Naive thymus-derived CD4-positive, alpha-beta T cell (primary cell): Measurements from ENCODE around the gene HOXD8. TPM values are rescaled to one million over a fixed set of nuclear protein-coding genes. Genes with fewer than 3 reads are reported as not detected.

Source experiments
- ATAC-seq: fragments of 150-1000 bp; cut with Tn5 transposase; 2 replicates; pipeline ENCODE4 v1.10.0; 2021; ENCODE audit warnings: mild to moderate bottlenecking, moderate library complexity
- CTCF ChIA-PET: fragments of 350-600 bp; sonication (Branson Sonifier 250); formaldehyde crosslinking; loops from one replicate; lab custom pipeline; 2021; ENCODE audit warnings: antibody characterized with exemption; lab: Charles Lee
- POLR2A ChIA-PET: fragments of 350-600 bp; sonication (Branson Sonifier 250); formaldehyde crosslinking; loops from one replicate; lab custom pipeline; 2021; ENCODE audit warnings: antibody characterized with exemption, inconsistent platforms; lab: Charles Lee
- DNase-seq, 9 donors: peaks; one replicate each; pipeline versions ENCODE4 v3.0.0 to v3.0.0-alpha.2; 2020 to 2022; ENCODE audit warnings: mixed read lengths in 1 of 9
- H3K27ac ChIP-seq: one replicate; pipeline ENCODE4 v1.7.0; 2013; ENCODE audit warnings: mild to moderate bottlenecking, low read depth, low read length, moderate library complexity
- H3K27me3 ChIP-seq, 2 donors: one replicate each; pipeline ENCODE4 v1.7.0; 2013; ENCODE audit warnings: low read length in 2 of 2, mild to moderate bottlenecking in 2 of 2, moderate library complexity in 2 of 2; ENCODE audit not compliant: control insufficient read depth in 2 of 2, insufficient read depth in 2 of 2
- H3K36me3 ChIP-seq, 3 experiments: 1 replicate in 2 of 3; 2 replicates in 1 of 3; pipeline ENCODE4 v1.7.0; 2013; ENCODE audit warnings: low read length in 3 of 3, mild to moderate bottlenecking in 3 of 3, moderate library complexity in 1 of 3; ENCODE audit not compliant: insufficient read depth in 3 of 3, control insufficient read depth in 2 of 3
- H3K4me1 ChIP-seq, 2 donors: one replicate each; pipeline ENCODE4 v1.7.0; 2013; ENCODE audit warnings: low read length in 2 of 2, mild to moderate bottlenecking in 2 of 2, moderate library complexity in 1 of 2; ENCODE audit not compliant: control insufficient read depth in 2 of 2, insufficient read depth in 2 of 2
- H3K4me3 ChIP-seq: 2 replicates; pipeline ENCODE4 v1.7.0; 2013; ENCODE audit warnings: mild to moderate bottlenecking, low read length
- H3K9me3 ChIP-seq, 3 experiments: 1 replicate in 2 of 3; 2 replicates in 1 of 3; pipeline ENCODE4 v1.7.0; 2013; ENCODE audit warnings: low read length in 3 of 3; ENCODE audit not compliant: control insufficient read depth in 2 of 3
- H3K27ac Mint-ChIP-seq, 9 donors: one replicate each; pipeline ENCODE4 v1.8.0; 2020 to 2022; ENCODE audit warnings: mixed read lengths in 9 of 9, mild to moderate bottlenecking in 8 of 9, moderate library complexity in 5 of 9, inconsistent platforms in 2 of 9
- H3K27me3 Mint-ChIP-seq, 5 donors: one replicate each; pipeline ENCODE4 v1.8.0; 2021 to 2022; ENCODE audit warnings: mixed read lengths in 5 of 5, mild to moderate bottlenecking in 1 of 5
- H3K36me3 Mint-ChIP-seq, 5 donors: one replicate each; pipeline ENCODE4 v1.8.0; 2020 to 2022; ENCODE audit warnings: mixed read lengths in 5 of 5, mild to moderate bottlenecking in 3 of 5, inconsistent platforms in 1 of 5
- H3K4me1 Mint-ChIP-seq, 7 donors: one replicate each; pipeline ENCODE4 v1.8.0; 2020 to 2022; ENCODE audit warnings: mixed read lengths in 7 of 7, mild to moderate bottlenecking in 3 of 7, inconsistent platforms in 1 of 7
- H3K4me3 Mint-ChIP-seq, 10 donors: one replicate each; pipeline ENCODE4 v1.8.0; 2020 to 2022; ENCODE audit warnings: mild to moderate bottlenecking in 10 of 10, mixed read lengths in 10 of 10, moderate library complexity in 6 of 10, inconsistent platforms in 2 of 10
- H3K9me3 Mint-ChIP-seq, 11 donors: one replicate each; pipeline ENCODE4 v1.8.0; 2020 to 2022; ENCODE audit warnings: mixed read lengths in 11 of 11, mild to moderate bottlenecking in 4 of 11, inconsistent platforms in 1 of 11, moderate library complexity in 1 of 11
- intact Hi-C, 2 donors: fragments of 100-400 bp; cut with micrococcal nuclease; formaldehyde crosslinking; loops; one replicate each; pipeline ENCODE4 v1.15.1; 2023
- polyA plus RNA-seq, 2 donors: library from polyadenylated mRNA; unstranded; fragments of 300-500 nt; fragmentation: Illumina TruSeq; gene quantifications; one replicate each; pipeline ENCODE4 v1.2.3, GENCODE V29; 2021
- total RNA-seq, 6 experiments: library from RNA in 5 of 6; stranded (reverse) in 5 of 6; gene quantifications; 1 replicate in 5 of 6; 2 replicates in 1 of 6; pipeline ENCODE4 v1.2.3 and lab custom pipeline; 2021 to 2026

Gene HOXD8
- total and polyA plus RNA-seq, 7 experiments from 2014 or later, result not detected

DNA sequence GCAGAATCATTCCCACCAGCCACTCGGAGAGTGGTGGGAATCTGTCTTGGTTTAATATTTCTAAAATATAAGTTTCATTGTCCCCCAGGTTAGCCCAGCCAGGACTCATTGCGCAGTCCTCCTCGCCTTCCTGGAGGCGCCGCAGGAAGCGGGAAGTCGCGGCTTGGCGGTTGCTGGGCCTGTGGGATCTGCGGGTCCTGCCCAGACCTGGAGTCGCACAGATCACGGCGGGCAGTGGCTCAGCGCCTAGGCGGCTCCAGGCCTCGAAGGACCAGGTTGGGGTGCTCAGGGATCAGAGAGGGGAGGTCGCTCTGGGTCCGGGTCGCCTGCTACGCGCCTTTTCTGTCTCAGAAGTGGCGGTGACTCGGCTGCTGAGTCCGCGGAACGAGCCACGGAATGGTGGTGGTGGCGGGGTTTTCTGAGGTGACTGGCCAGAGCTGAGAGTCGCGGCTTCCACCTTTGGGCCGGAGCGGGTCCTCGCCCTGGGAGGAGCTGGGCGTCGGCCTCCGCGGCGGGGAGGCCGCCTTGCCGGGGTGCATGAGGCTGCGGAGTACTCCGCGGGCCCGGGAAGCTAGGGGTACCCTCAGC is 30.3 kb downstream of the HOXD8 start:
- ChIA-PET POLR2A (no interaction called here), CTCF (interaction anchor here (0.6 kb wide), 1 partner anchor 216 kb away, joined by 3 read pairs; no protein-coding TSS in a partner anchor)
- DNase-seq, result no peak
- peaks cover 0 to 5% (median 0%) of the 10 kb centered on the region in 3 experiments for H3K9me3 ChIP-seq
- Mint-ChIP-seq H3K9me3 (peaks cover 0 to 21% (median 5%) of the 10 kb centered on the region in 11 donors), H3K27ac (no peak overlapping the region), H3K36me3 (peaks cover 0 to 8% (median 3%) of the 10 kb centered on the region in 5 donors), H3K27me3 (peaks cover 72 to 91% (median 87%) of the 10 kb centered on the region in 5 donors), H3K4me3 (peak overlapping the region in 3 of 10 donors; percentile 13 to 48 (median 36)), H3K4me1 (peaks cover 8 to 31% (median 27%) of the 10 kb centered on the region in 7 donors)
- intact Hi-C loops, result loop anchor here in 1 of 2 donors (5.0 to 10.0 kb wide), 2 partner anchors 47 to 1825 kb away; partner anchors contain the start of gene SP9
- peaks cover 10 to 60% of the 10 kb centered on the region in 2 donors for H3K27me3 ChIP-seq
- H3K4me3 ChIP-seq, result no peak overlapping the region
- ATAC-seq, result no peak
- H3K36me3 ChIP-seq, result no peaks in the 10 kb centered on the region
- H3K27ac ChIP-seq, result no peak overlapping the region
- H3K4me1 ChIP-seq, result peaks cover 0 to 6% of the 10 kb centered on the region in 2 donors

DNA sequence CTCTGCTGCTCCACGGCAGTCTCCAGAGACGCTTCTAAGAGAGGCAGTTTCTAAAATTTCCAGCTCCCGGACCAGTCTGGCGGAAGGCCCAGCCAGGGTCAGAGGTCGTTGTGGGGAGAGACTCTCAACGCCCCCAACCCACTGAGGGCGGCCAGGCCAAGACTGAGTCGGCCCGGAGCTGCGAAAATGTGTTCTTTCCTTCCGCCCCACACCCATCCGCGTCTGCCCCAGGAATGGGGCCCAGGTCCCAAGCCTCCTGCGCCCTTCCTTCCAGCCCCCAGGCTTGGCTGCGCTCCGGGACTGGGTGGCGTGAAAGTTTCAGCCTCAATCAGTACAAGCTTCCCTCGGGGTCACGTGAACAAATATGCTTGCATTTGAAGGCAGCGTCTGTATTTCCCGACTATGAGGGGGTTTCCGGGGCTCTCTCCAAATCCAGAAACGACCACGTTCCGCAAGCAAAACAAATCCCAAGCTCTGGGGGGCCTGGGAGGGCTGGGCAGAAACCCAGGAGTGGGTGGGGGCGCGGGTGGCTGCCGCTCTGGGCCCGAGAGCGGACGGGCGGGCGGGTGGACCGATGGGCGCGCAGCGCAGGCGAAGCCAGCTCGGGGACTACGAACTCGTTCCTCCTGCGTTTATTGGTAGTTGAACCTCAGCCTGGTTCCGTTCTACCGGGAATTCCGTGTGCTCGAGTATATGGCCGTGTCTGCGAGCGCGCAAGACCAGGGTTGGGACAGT is 30.9 kb downstream of the HOXD8 start:
- ChIA-PET POLR2A (no interaction called here), CTCF (interaction anchor here (0.6 kb wide), 1 partner anchor 215 kb away, joined by 3 read pairs; no protein-coding TSS in a partner anchor)
- H3K4me1 Mint-ChIP-seq, result peaks cover 8 to 34% (median 27%) of the 10 kb centered on the region in 7 donors
- peak overlapping the region in 5 of 10 donors; percentile 32 to 46 (median 41) for H3K4me3 Mint-ChIP-seq
- no peaks in the 10 kb centered on the region for H3K36me3 ChIP-seq
- peaks cover 0 to 21% (median 5%) of the 10 kb centered on the region in 11 donors for H3K9me3 Mint-ChIP-seq
- no peak overlapping the region for H3K27ac ChIP-seq
- H3K36me3 Mint-ChIP-seq, result peaks cover 0 to 8% (median 3%) of the 10 kb centered on the region in 5 donors
- intact Hi-C loops, result loop anchor here in 1 of 2 donors (5.0 to 10.0 kb wide), 2 partner anchors 48 to 1826 kb away; partner anchors contain the start of gene SP9
- H3K27me3 Mint-ChIP-seq, result peaks cover 69 to 91% (median 88%) of the 10 kb centered on the region in 5 donors
- DNase-seq (no peak), ATAC-seq (no peak)
- peaks cover 0 to 5% (median 0%) of the 10 kb centered on the region in 3 experiments for H3K9me3 ChIP-seq
- H3K27me3 ChIP-seq, result peaks cover 10 to 63% of the 10 kb centered on the region in 2 donors
- H3K27ac Mint-ChIP-seq, result peak overlapping the region in 1 of 9 donors; percentile 30
- no peak overlapping the region for H3K4me3 ChIP-seq
- peaks cover 0 to 6% of the 10 kb centered on the region in 2 donors for H3K4me1 ChIP-seq

DNA sequence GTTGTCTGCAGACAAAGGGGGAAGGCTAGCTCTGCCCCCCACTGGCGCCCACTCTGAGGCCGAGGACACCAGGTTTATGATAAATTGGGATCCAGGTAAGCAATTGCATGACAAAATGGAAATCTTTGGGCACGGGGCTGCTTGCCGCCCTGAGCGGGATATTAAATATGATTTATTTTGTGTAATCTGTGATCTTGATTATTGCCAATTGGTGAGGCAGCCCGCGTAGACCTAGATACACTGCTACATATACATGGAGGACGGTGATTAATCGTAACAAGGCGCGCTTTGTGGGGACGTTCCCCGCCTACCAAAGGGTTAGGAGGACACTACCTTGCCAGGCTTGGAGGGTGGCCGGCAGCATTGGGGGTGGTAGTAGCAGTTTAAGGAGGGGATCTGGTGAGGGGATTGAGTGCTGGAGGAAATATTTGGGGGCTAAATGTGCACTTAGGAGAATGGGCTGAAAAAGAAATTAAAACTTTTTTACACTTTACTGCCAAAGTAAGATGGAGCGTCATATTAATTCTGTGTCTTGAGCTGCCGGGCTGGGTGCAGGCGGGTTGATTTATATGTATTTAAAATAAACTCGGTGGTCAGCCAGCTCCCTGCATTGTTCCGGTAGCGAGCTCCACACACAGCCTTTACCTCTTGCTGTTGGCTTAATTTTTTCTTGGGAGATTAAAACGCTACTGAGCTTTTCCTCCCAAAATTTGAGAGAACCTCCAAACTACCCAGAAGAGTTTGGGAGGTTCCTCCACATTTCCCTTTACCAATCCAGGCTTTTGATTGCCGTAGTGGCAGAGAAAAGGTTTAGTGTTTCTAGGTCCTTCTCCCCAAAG is 31.7 kb downstream of the HOXD8 start:
- Mint-ChIP-seq H3K9me3 (peaks cover 0 to 21% (median 5%) of the 10 kb centered on the region in 11 donors), H3K27me3 (peaks cover 68 to 91% (median 88%) of the 10 kb centered on the region in 5 donors), H3K4me1 (peaks cover 8 to 34% (median 27%) of the 10 kb centered on the region in 7 donors), H3K36me3 (peaks cover 0 to 8% (median 3%) of the 10 kb centered on the region in 5 donors), H3K4me3 (peak overlapping the region in 4 of 10 donors; percentile 0 to 46 (median 42)), H3K27ac (peak overlapping the region in 1 of 9 donors; percentile 30)
- ChIA-PET POLR2A (no interaction called here), CTCF (interaction anchor here (0.8 kb wide), 1 partner anchor 15 kb away, joined by 3 read pairs; no protein-coding TSS in a partner anchor)
- Histone ChIP-seq H3K36me3 (no peaks in the 10 kb centered on the region), H3K27ac (no peak overlapping the region), H3K27me3 (peaks cover 10 to 58% of the 10 kb centered on the region in 2 donors), H3K9me3 (peaks cover 0 to 5% (median 0%) of the 10 kb centered on the region in 3 experiments), H3K4me1 (peaks cover 0 to 6% of the 10 kb centered on the region in 2 donors), H3K4me3 (no peak overlapping the region)
- intact Hi-C loops, result loop anchor here in 1 of 2 donors (5.0 to 10.0 kb wide), 2 partner anchors 49 to 1826 kb away; partner anchors contain the start of gene SP9
- ATAC-seq, result no peak
- DNase-seq, result no peak

DNA sequence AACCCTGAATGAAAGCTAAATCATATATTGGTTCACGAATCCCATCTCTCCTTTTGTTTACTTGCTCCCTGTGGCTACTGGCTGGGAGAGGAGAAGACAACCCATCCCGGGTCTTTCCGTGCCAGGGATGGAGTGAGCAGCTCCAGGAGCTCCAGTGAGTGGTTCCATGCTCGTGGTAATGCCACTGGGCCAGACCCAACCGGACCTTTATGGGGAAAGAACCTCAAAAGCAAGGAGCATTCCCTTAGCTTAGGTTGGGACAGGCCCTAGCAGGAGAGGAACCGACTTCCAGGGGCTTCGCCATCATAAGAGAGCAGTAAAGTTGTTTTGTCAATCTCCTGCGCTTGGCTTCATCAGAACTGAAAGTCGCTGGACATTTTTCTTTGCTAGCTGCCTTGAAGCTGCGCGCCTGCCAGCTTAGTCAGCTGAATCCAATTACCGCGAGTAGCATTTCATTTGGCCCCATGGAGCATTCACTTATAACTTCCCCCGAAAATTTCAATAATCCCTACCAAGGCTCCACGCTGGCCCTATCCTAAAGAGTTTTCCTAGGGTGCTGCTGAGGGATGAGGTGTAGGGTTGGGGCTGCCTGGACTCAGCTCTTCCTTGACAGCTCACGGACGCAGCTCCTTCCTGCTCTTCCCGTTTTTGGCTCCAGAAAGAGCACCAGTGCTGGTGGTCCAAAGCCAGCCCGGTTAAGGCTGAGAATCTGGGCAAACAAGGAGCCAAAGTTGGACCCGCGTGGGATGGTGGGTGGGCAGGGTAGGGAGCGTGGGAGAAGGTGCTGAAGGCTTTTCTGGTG is 32.5 kb downstream of the HOXD8 start:
- DNase-seq (no peak), ATAC-seq (no peak)
- peaks cover 0 to 6% of the 10 kb centered on the region in 2 donors for H3K4me1 ChIP-seq
- H3K36me3 ChIP-seq, result no peaks in the 10 kb centered on the region
- CTCF ChIA-PET, result interaction anchor here (0.8 kb wide), 1 partner anchor 16 kb away, joined by 3 read pairs; no protein-coding TSS in a partner anchor
- H3K9me3 ChIP-seq, result peaks cover 0 to 5% (median 0%) of the 10 kb centered on the region in 3 experiments
- H3K27ac ChIP-seq, result no peak overlapping the region
- no peak overlapping the region for H3K4me3 ChIP-seq
- intact Hi-C loops, result loop anchor here in 1 of 2 donors (2.0 to 10.0 kb wide), 3 partner anchors 50 to 1827 kb away; partner anchors contain the start of gene SP9
- Mint-ChIP-seq H3K36me3 (peaks cover 0 to 8% (median 3%) of the 10 kb centered on the region in 5 donors), H3K9me3 (peaks cover 0 to 25% (median 5%) of the 10 kb centered on the region in 11 donors), H3K4me1 (peaks cover 8 to 32% (median 23%) of the 10 kb centered on the region in 7 donors), H3K27me3 (peaks cover 72 to 92% (median 90%) of the 10 kb centered on the region in 5 donors), H3K27ac (peak overlapping the region in 1 of 9 donors; percentile 65), H3K4me3 (peak overlapping the region in 3 of 10 donors; percentile 7 to 28 (median 23))
- H3K27me3 ChIP-seq, result peaks cover 10 to 54% of the 10 kb centered on the region in 2 donors
- POLR2A ChIA-PET, result no interaction called here

DNA sequence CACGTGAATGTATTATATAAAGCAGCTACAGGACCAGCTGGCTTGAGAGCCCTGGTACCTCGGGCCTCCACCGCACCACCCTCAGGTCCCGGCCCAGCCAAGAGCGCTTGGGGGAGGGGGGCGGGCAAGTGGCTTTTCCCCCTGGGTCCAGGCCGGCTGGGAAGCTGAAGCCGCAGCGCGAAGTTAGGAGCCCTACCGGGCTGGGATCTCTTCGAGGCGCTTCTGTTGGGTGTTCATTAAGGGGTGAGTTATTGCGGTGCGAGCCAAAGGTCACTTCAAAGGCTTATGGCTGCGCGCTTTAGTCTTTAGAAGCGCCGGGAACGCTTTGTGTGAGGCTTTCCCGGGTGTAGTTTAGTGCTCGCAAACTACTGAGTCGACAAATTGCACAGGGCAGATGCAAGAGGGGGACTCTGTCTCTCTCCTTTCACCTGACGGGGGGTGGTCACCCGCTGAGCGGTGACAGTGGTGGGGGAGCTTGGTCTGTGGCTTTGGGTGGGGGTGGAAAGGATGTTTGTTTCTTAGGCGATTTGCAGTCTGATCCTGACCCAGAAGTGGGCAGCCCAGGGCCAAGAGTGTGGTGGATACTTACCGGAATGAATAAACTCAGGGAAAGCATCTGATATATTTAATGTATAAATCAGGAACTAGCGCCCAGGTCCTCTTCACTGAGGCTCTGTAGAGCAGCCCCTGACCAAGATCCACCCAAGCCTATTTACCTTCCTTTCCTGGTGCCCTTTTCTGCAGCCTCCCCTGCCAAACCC is 33.6 kb downstream of the HOXD8 start:
- no peaks in the 10 kb centered on the region for H3K36me3 ChIP-seq
- intact Hi-C loops, result loop anchor here in 1 of 2 donors (2.0 to 10.0 kb wide), 3 partner anchors 51 to 1828 kb away; partner anchors contain the start of gene SP9
- Mint-ChIP-seq H3K4me1 (peaks cover 3 to 23% (median 14%) of the 10 kb centered on the region in 7 donors), H3K4me3 (peak overlapping the region in 3 of 10 donors; percentile 0 to 69 (median 21)), H3K9me3 (peaks cover 0 to 33% (median 6%) of the 10 kb centered on the region in 11 donors), H3K27me3 (peaks cover 73 to 95% (median 90%) of the 10 kb centered on the region in 5 donors), H3K27ac (peak overlapping the region in 2 of 9 donors; percentile 22 to 73), H3K36me3 (peaks cover 0 to 8% (median 2%) of the 10 kb centered on the region in 5 donors)
- DNase-seq (no peak), ATAC-seq (no peak)
- no peak overlapping the region for H3K27ac ChIP-seq
- peaks cover 0 to 6% of the 10 kb centered on the region in 2 donors for H3K4me1 ChIP-seq
- H3K4me3 ChIP-seq, result no peak overlapping the region
- POLR2A ChIA-PET, result no interaction called here
- CTCF ChIA-PET, result no interaction called here
- H3K27me3 ChIP-seq, result peaks cover 9 to 46% of the 10 kb centered on the region in 2 donors
- peaks cover 0 to 5% (median 0%) of the 10 kb centered on the region in 3 experiments for H3K9me3 ChIP-seq
